ENCODE measurements around the gene NSMCE4A. TPM values are rescaled to one million over a fixed set of nuclear protein-coding genes. Genes with fewer than 3 reads are reported as not detected.

The NSMCE4A gene
- total and polyA plus RNA-seq, 2 of the 8 experiments (the other 6 are each of a cell fraction or from before 2014, with no cell fraction given), result 48.6 to 66.0 TPM

GRCh38 chr10:121956111-121957061 is 18.6 kb downstream of the NSMCE4A start:
- no peaks in the 10 kb centered on the region for H3K9me3 ChIP-seq (ENCODE audit: insufficient read depth in 2 of 2, low read depth in 1 of 2, low read length in 1 of 2)
- no peak overlapping the region for H2AFZ ChIP-seq (ENCODE audit: low read length)
- DNase-seq (ENCODE audit: low read depth in 1 of 2, low spot score in 2 of 2) (no peak), FAIRE-seq (no peak)
- H3K36me3 ChIP-seq (ENCODE audit: control insufficient read depth in 2 of 4, insufficient read depth in 4 of 4, low read length in 3 of 4), result peaks cover 0 to 40% (median 5%) of the 10 kb centered on the region in 4 experiments; a peak in 5 of 8 replicates
- no peak overlapping the region for H3K14ac ChIP-seq (ENCODE audit: insufficient read length)
- H2BK15ac ChIP-seq (ENCODE audit: low read length), result no peak overlapping the region
- no peaks in the 10 kb centered on the region for H4K20me1 ChIP-seq (replicated peaks in 1 of 2; ENCODE audit: control insufficient read depth in 1 of 2, insufficient read depth in 2 of 2, low read length in 2 of 2)
- H2BK20ac ChIP-seq (ENCODE audit: low read length), result no peak overlapping the region
- no peak overlapping the region for H2AK5ac ChIP-seq (ENCODE audit: low read depth, low read length)
- ChIA-PET CTCF (ENCODE audit: partially characterized antibody) (interaction anchor here (1.1 to 1.4 kb wide), 2 partner anchors 8 to 56 kb away, joined by 3 to 4 read pairs; no protein-coding TSS in a partner anchor), POLR2A (ENCODE audit: partially characterized antibody) (interaction anchor here (1.1 kb wide), 1 partner anchor 29 kb away, joined by 3 read pairs; the partner anchor contains the start of gene ATE1)
- H3K18ac ChIP-seq (ENCODE audit: extremely low read depth, low read length), result no peak overlapping the region
- H3K4me1 ChIP-seq (replicated peaks in 1 of 4; ENCODE audit: control insufficient read depth in 3 of 4, insufficient read depth in 4 of 4, low read length in 3 of 4), result peaks cover 0 to 4% (median under 1%) of the 10 kb centered on the region in 4 experiments; a peak in 3 of 7 replicates
- H2BK12ac ChIP-seq (ENCODE audit: low read depth, low read length), result no peak overlapping the region
- H3K4me2 ChIP-seq (ENCODE audit: insufficient read depth in 1 of 2, low read depth in 2 of 2, low read length in 2 of 2), result no peak overlapping the region
- no peak overlapping the region for H2BK120ac ChIP-seq (replicated peaks; ENCODE audit: low read depth, low read length)
- no peak overlapping the region for H4K91ac ChIP-seq (replicated peaks; ENCODE audit: insufficient read length, low read length)
- no peak overlapping the region for H4K8ac ChIP-seq (ENCODE audit: extremely low read depth, insufficient read depth, low read length)
- no peak overlapping the region for H3K9ac ChIP-seq (replicated peaks in 1 of 4; ENCODE audit: extremely low read depth in 1 of 4, low read depth in 3 of 4, low read length in 3 of 4)
- no peaks in the 10 kb centered on the region for H3K27me3 ChIP-seq (replicated peaks in 1 of 4; ENCODE audit: control insufficient read depth in 3 of 4, extremely low read depth in 1 of 4, insufficient read depth in 3 of 4, low read length in 3 of 4)
- no peaks in the 10 kb centered on the region for H3K79me1 ChIP-seq (ENCODE audit: low read depth, low read length)
- no peak overlapping the region for H3K27ac ChIP-seq (ENCODE audit: low read depth, low read length)
- H3K4ac ChIP-seq (replicated peaks; ENCODE audit: insufficient read length, low read depth, low read length), result no peak overlapping the region
- 85% methylated on average over 7 of the region's 7 CpGs; no CpG with 5 or more reads in 1 of the 2 experiments for WGBS, 2 experiments (ENCODE audit: extremely low coverage in 1 of 2, insufficient coverage in 1 of 2, insufficient read length in 1 of 2, insufficient replicate concordance in 2 of 2, low coverage in 1 of 2, low lambda C conversion rate in 2 of 2, missing lambda C conversion rate in 1 of 2)
- H2BK5ac ChIP-seq (ENCODE audit: low read depth, low read length), result no peak overlapping the region
- H3K56ac ChIP-seq (replicated peaks; ENCODE audit: insufficient read length, low read depth, low read length), result no peak overlapping the region
- no peak overlapping the region for H3K4me3 ChIP-seq (ENCODE audit: extremely low read depth in 1 of 4, insufficient read depth in 2 of 4, low read depth in 3 of 4, low read length in 4 of 4)
- H3K79me2 ChIP-seq (ENCODE audit: control insufficient read depth in 1 of 2, insufficient read depth in 2 of 2, low read length in 2 of 2), result no peaks in the 10 kb centered on the region
- no peak overlapping the region for H3K23ac ChIP-seq (ENCODE audit: insufficient read length)
- no peak overlapping the region for H4K5ac ChIP-seq (ENCODE audit: insufficient read length, low read depth, low read length)
- H3K23me2 ChIP-seq (ENCODE audit: low read depth, low read length), result no peaks in the 10 kb centered on the region
- TF ChIP-seq TAF1 (IDR thresholded peaks at IDR 0.05; ENCODE audit: low read depth, low read length) (no peak), SAP30 (IDR thresholded peaks at IDR 0.05; ENCODE audit: insufficient read depth, insufficient replicate concordance, low read length) (no peak)
- TF ChIP-seq, protein P1, sequence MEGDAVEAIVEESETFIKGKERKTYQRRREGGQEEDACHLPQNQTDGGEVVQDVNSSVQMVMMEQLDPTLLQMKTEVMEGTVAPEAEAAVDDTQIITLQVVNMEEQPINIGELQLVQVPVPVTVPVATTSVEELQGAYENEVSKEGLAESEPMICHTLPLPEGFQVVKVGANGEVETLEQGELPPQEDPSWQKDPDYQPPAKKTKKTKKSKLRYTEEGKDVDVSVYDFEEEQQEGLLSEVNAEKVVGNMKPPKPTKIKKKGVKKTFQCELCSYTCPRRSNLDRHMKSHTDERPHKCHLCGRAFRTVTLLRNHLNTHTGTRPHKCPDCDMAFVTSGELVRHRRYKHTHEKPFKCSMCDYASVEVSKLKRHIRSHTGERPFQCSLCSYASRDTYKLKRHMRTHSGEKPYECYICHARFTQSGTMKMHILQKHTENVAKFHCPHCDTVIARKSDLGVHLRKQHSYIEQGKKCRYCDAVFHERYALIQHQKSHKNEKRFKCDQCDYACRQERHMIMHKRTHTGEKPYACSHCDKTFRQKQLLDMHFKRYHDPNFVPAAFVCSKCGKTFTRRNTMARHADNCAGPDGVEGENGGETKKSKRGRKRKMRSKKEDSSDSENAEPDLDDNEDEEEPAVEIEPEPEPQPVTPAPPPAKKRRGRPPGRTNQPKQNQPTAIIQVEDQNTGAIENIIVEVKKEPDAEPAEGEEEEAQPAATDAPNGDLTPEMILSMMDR (IDR thresholded peaks at IDR 0.05; ENCODE audit: control extremely low read depth in 1 of 3, insufficient read depth in 1 of 3, low read depth in 1 of 3, low read length in 3 of 3), result no peak

All from H1 (cell line).